Testis (tissue), 2 donors: Measurements from ENCODE around the gene SPRR3.

Source experiments
- POLR2A ChIP-seq: fragments of 450-650 bp; IDR thresholded peaks from one replicate; pipeline ENCODE4 v1.6.1; 2017; ENCODE audit warnings: antibody characterized with exemption, mild to moderate bottlenecking, moderate library complexity
- TF ChIP-seq, protein P1 (sequence below), 3 experiments: fragments of 450-650 bp in 2 of 3; fragments of 200-600 bp in 1 of 3; sonication (generic) in 1 of 3; IDR thresholded peaks; one replicate each; pipeline ENCODE4 v1.5.1; 2016 to 2019; ENCODE audit warnings: antibody characterized with exemption in 3 of 3, mild to moderate bottlenecking in 2 of 3, moderate library complexity in 1 of 3

GRCh38 chr1:152968248-152968647 lies 33.3 kb upstream of the SPRR3 start:
- TF ChIP-seq POLR2A: no peak
- TF ChIP-seq, protein P1, sequence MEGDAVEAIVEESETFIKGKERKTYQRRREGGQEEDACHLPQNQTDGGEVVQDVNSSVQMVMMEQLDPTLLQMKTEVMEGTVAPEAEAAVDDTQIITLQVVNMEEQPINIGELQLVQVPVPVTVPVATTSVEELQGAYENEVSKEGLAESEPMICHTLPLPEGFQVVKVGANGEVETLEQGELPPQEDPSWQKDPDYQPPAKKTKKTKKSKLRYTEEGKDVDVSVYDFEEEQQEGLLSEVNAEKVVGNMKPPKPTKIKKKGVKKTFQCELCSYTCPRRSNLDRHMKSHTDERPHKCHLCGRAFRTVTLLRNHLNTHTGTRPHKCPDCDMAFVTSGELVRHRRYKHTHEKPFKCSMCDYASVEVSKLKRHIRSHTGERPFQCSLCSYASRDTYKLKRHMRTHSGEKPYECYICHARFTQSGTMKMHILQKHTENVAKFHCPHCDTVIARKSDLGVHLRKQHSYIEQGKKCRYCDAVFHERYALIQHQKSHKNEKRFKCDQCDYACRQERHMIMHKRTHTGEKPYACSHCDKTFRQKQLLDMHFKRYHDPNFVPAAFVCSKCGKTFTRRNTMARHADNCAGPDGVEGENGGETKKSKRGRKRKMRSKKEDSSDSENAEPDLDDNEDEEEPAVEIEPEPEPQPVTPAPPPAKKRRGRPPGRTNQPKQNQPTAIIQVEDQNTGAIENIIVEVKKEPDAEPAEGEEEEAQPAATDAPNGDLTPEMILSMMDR (IDR thresholded peaks at IDR 0.05): no peak
